WTC11 (cell line): Measurements from ENCODE around the gene OR52D1. TPM values are rescaled to one million over a fixed set of nuclear protein-coding genes. Genes with fewer than 3 reads are reported as not detected.

ENCODE experiments used
- ATAC-seq: fragments of 200-7000 bp; cut with Tn5 transposase; 2 replicates; pipeline ENCODE4 v1.10.0; 2021; ENCODE audit warnings: mild to moderate bottlenecking, moderate library complexity
- Bru-seq: library from RNA; stranded (reverse); fragments of 400-500 nt; gene quantifications from one replicate; lab custom pipeline; 2021; lab: Mats Ljungman, UMichigan
- CTCF ChIA-PET: fragments of 300-600 bp; sonication (Branson Sonifier 250); formaldehyde crosslinking; loops from one replicate; lab custom pipeline; 2021; ENCODE audit warnings: antibody characterized with exemption; lab: Charles Lee
- POLR2A ChIA-PET: fragments of 350-600 bp; sonication (Branson Sonifier 250); formaldehyde crosslinking; loops from one replicate; lab custom pipeline; 2021; ENCODE audit warnings: antibody characterized with exemption; lab: Charles Lee
- DNase-seq: peaks from one replicate; pipeline ENCODE4 v3.0.0; 2021; ENCODE audit warnings: low spot score
- H3K27ac Mint-ChIP-seq: 2 replicates; pipeline ENCODE4 v1.8.0; 2021; ENCODE audit warnings: mixed read lengths
- H3K27me3 Mint-ChIP-seq: 2 replicates; pipeline ENCODE4 v1.8.0; 2021; ENCODE audit warnings: low read depth, mild to moderate bottlenecking, moderate library complexity, mixed read lengths
- H3K36me3 Mint-ChIP-seq: 2 replicates; pipeline ENCODE4 v1.8.0; 2021; ENCODE audit warnings: mixed read lengths
- H3K4me1 Mint-ChIP-seq: 2 replicates; pipeline ENCODE4 v1.8.0; 2022; ENCODE audit warnings: mixed read lengths
- H3K4me3 Mint-ChIP-seq: 2 replicates; pipeline ENCODE4 v1.8.0; 2021; ENCODE audit warnings: mild to moderate bottlenecking, moderate library complexity, mixed read lengths
- H3K9me3 Mint-ChIP-seq: 2 replicates; pipeline ENCODE4 v1.8.0; 2021; ENCODE audit warnings: mixed read lengths
- CREB1 ChIP-seq: sonication (generic); formaldehyde crosslinking; IDR thresholded peaks from 2 replicates; pipeline ENCODE4 v1.8.0; 2023; ENCODE audit warnings: mild to moderate bottlenecking, missing genetic modification reagents
- FOXK1 ChIP-seq: sonication (generic); formaldehyde crosslinking; IDR thresholded peaks from 2 replicates; pipeline ENCODE4 v1.8.0; 2022; ENCODE audit warnings: mild to moderate bottlenecking, moderate library complexity, missing genetic modification reagents
- KAT7 ChIP-seq: sonication (generic); formaldehyde crosslinking; IDR thresholded peaks from 2 replicates; pipeline ENCODE4 v1.8.1; 2023; ENCODE audit warnings: missing genetic modification reagents, mild to moderate bottlenecking, borderline replicate concordance
- MXD4 ChIP-seq: fragments of 250-450 bp; sonication (Bioruptor Pico); IDR thresholded peaks from 2 replicates; pipeline ENCODE4 v1.8.0; 2021; ENCODE audit warnings: mild to moderate bottlenecking, moderate library complexity, borderline replicate concordance
- TEAD1 ChIP-seq: sonication (generic); formaldehyde crosslinking; IDR thresholded peaks from 2 replicates; pipeline ENCODE4 v1.8.0; 2022; ENCODE audit warnings: mild to moderate bottlenecking, missing genetic modification reagents
- TP53 ChIP-seq: sonication (generic); formaldehyde crosslinking; IDR thresholded peaks from 2 replicates; pipeline ENCODE4 v1.8.1; 2023; ENCODE audit warnings: mild to moderate bottlenecking, missing genetic modification reagents
- ZNF219 ChIP-seq: sonication (generic); formaldehyde crosslinking; IDR thresholded peaks from 2 replicates; pipeline ENCODE4 v1.8.0; 2023; ENCODE audit warnings: missing genetic modification reagents, mild to moderate bottlenecking, borderline replicate concordance
- ZNF396 ChIP-seq: fragments of 250-450 bp; sonication (Bioruptor Pico); IDR thresholded peaks from 2 replicates; pipeline ENCODE4 v1.8.0; 2021; ENCODE audit warnings: mild to moderate bottlenecking, moderate library complexity, borderline replicate concordance
- long read RNA-seq, 3 experiments: library from RNA in 1 of 3; library from capped mRNA in 1 of 3; library from polyadenylated mRNA in 1 of 3; unstranded in 2 of 3; stranded (forward) in 1 of 3; transcript quantifications; one replicate each; pipeline ENCODE4 v2.0.0, GENCODE V29; 2021
- total RNA-seq: library from RNA; stranded (reverse); gene quantifications from 3 replicates; pipeline ENCODE4 v1.2.3, GENCODE V29; 2021
- TF ChIP-seq, protein P1 (sequence below): sonication (generic); formaldehyde crosslinking; conservative IDR thresholded peaks from 2 replicates; pipeline ENCODE4 v1.8.1; 2023; ENCODE audit warnings: mild to moderate bottlenecking, low read depth, missing genetic modification reagents, moderate library complexity
- TF ChIP-seq, protein P2 (sequence below): sonication (generic); formaldehyde crosslinking; IDR thresholded peaks from 2 replicates; pipeline ENCODE4 v1.8.0; 2023; ENCODE audit warnings: missing genetic modification reagents, mild to moderate bottlenecking, borderline replicate concordance
- TF ChIP-seq, protein P3 (sequence below): sonication (generic); formaldehyde crosslinking; IDR thresholded peaks from 2 replicates; pipeline ENCODE4 v1.8.1; 2023; ENCODE audit warnings: mild to moderate bottlenecking, missing genetic modification reagents
- TF ChIP-seq, protein P4 (sequence below): sonication (generic); formaldehyde crosslinking; IDR thresholded peaks from 2 replicates; pipeline ENCODE4 v1.8.1; 2022; ENCODE audit warnings: missing genetic modification reagents, borderline replicate concordance
- TF ChIP-seq, protein P5 (sequence below): fragments of 250-450 bp; sonication (Bioruptor Pico); IDR thresholded peaks from 2 replicates; pipeline ENCODE4 v1.9.0; 2021; ENCODE audit warnings: mild to moderate bottlenecking
- TF ChIP-seq, protein P6 (sequence below): fragments of 250-450 bp; sonication (Bioruptor Pico); IDR thresholded peaks from 2 replicates; pipeline ENCODE4 v1.9.0; 2021; ENCODE audit warnings: mild to moderate bottlenecking
- TF ChIP-seq, protein P7 (sequence below): sonication (generic); formaldehyde crosslinking; IDR thresholded peaks from 2 replicates; pipeline ENCODE4 v1.8.0; 2022; ENCODE audit warnings: mild to moderate bottlenecking, missing genetic modification reagents
- TF ChIP-seq, protein P8 (sequence below): sonication (generic); formaldehyde crosslinking; IDR thresholded peaks from 2 replicates; pipeline ENCODE4 v1.8.1; 2023; ENCODE audit warnings: mild to moderate bottlenecking, missing genetic modification reagents, borderline replicate concordance

OR52D1 gene
- total RNA-seq, result not detected in 3 replicates
- Bru-seq, nascent RNA, result not detected
- long read RNA-seq, experiment 1, result 0 reads
- long read RNA-seq, experiment 2, result 0 reads
- long read RNA-seq, experiment 3, result 0 reads

DNA sequence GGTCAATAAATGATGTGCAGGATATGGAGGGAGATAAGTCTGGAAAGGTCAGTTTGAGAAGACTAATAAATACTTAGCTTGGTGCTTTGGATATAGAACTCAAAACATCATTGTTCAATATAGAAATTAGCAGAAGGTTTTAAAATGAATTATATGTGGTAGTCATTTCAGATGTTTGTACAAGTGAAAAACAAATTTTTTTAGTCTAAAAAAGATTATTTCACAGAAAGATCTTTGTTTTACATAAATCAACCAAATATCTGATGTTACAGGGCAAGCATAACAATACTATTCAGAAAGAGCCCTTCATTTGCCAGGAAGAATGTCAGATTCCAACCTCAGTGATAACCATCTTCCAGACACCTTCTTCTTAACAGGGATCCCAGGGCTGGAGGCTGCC, at the start of gene OR52D1:
OR52D1 (plus strand) TSS at position 301 of the 400 bp plus-strand sequence; CDS start at position 323, 22 bp downstream.
- H3K4me3 Mint-ChIP-seq, result no peak within 1 kb of the TSS
- ChIA-PET CTCF (no interaction called here), POLR2A (no interaction called here)
- no peaks in the 10 kb centered on the region for H3K36me3 Mint-ChIP-seq
- ATAC-seq (no peak), DNase-seq (no peak)
- H3K9me3 Mint-ChIP-seq, result no peaks in the 10 kb centered on the region
- H3K4me1 Mint-ChIP-seq, result no peaks in the 10 kb centered on the region
- no peaks in the 10 kb centered on the region; the same call in 1 of the 2 replicates for H3K27me3 Mint-ChIP-seq
- H3K27ac Mint-ChIP-seq, result no peak within 1 kb of the TSS
- TF ChIP-seq, protein P1, sequence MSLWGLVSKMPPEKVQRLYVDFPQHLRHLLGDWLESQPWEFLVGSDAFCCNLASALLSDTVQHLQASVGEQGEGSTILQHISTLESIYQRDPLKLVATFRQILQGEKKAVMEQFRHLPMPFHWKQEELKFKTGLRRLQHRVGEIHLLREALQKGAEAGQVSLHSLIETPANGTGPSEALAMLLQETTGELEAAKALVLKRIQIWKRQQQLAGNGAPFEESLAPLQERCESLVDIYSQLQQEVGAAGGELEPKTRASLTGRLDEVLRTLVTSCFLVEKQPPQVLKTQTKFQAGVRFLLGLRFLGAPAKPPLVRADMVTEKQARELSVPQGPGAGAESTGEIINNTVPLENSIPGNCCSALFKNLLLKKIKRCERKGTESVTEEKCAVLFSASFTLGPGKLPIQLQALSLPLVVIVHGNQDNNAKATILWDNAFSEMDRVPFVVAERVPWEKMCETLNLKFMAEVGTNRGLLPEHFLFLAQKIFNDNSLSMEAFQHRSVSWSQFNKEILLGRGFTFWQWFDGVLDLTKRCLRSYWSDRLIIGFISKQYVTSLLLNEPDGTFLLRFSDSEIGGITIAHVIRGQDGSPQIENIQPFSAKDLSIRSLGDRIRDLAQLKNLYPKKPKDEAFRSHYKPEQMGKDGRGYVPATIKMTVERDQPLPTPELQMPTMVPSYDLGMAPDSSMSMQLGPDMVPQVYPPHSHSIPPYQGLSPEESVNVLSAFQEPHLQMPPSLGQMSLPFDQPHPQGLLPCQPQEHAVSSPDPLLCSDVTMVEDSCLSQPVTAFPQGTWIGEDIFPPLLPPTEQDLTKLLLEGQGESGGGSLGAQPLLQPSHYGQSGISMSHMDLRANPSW (CRISPR knock-in tag), result no peak
- TF ChIP-seq TP53 (CRISPR knock-in tag) (no peak), MXD4 (CRISPR knock-in tag) (no peak), FOXK1 (no peak), KAT7 (CRISPR knock-in tag) (no peak), CREB1 (CRISPR knock-in tag) (no peak), TEAD1 (CRISPR knock-in tag) (no peak), ZNF219 (CRISPR knock-in tag) (no peak), ZNF396 (CRISPR knock-in tag) (no peak)
- TF ChIP-seq, protein P2, sequence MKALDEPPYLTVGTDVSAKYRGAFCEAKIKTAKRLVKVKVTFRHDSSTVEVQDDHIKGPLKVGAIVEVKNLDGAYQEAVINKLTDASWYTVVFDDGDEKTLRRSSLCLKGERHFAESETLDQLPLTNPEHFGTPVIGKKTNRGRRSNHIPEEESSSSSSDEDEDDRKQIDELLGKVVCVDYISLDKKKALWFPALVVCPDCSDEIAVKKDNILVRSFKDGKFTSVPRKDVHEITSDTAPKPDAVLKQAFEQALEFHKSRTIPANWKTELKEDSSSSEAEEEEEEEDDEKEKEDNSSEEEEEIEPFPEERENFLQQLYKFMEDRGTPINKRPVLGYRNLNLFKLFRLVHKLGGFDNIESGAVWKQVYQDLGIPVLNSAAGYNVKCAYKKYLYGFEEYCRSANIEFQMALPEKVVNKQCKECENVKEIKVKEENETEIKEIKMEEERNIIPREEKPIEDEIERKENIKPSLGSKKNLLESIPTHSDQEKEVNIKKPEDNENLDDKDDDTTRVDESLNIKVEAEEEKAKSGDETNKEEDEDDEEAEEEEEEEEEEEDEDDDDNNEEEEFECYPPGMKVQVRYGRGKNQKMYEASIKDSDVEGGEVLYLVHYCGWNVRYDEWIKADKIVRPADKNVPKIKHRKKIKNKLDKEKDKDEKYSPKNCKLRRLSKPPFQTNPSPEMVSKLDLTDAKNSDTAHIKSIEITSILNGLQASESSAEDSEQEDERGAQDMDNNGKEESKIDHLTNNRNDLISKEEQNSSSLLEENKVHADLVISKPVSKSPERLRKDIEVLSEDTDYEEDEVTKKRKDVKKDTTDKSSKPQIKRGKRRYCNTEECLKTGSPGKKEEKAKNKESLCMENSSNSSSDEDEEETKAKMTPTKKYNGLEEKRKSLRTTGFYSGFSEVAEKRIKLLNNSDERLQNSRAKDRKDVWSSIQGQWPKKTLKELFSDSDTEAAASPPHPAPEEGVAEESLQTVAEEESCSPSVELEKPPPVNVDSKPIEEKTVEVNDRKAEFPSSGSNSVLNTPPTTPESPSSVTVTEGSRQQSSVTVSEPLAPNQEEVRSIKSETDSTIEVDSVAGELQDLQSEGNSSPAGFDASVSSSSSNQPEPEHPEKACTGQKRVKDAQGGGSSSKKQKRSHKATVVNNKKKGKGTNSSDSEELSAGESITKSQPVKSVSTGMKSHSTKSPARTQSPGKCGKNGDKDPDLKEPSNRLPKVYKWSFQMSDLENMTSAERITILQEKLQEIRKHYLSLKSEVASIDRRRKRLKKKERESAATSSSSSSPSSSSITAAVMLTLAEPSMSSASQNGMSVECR (CRISPR knock-in tag), result no peak
- TF ChIP-seq, protein P3, sequence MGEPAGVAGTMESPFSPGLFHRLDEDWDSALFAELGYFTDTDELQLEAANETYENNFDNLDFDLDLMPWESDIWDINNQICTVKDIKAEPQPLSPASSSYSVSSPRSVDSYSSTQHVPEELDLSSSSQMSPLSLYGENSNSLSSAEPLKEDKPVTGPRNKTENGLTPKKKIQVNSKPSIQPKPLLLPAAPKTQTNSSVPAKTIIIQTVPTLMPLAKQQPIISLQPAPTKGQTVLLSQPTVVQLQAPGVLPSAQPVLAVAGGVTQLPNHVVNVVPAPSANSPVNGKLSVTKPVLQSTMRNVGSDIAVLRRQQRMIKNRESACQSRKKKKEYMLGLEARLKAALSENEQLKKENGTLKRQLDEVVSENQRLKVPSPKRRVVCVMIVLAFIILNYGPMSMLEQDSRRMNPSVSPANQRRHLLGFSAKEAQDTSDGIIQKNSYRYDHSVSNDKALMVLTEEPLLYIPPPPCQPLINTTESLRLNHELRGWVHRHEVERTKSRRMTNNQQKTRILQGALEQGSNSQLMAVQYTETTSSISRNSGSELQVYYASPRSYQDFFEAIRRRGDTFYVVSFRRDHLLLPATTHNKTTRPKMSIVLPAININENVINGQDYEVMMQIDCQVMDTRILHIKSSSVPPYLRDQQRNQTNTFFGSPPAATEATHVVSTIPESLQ (CRISPR knock-in tag), result no peak
- TF ChIP-seq, protein P4, sequence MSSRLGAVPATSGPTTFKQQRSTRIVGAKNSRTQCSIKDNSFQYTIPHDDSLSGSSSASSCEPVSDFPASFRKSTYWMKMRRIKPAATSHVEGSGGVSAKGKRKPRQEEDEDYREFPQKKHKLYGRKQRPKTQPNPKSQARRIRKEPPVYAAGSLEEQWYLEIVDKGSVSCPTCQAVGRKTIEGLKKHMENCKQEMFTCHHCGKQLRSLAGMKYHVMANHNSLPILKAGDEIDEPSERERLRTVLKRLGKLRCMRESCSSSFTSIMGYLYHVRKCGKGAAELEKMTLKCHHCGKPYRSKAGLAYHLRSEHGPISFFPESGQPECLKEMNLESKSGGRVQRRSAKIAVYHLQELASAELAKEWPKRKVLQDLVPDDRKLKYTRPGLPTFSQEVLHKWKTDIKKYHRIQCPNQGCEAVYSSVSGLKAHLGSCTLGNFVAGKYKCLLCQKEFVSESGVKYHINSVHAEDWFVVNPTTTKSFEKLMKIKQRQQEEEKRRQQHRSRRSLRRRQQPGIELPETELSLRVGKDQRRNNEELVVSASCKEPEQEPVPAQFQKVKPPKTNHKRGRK (CRISPR knock-in tag), result no peak
- TF ChIP-seq, protein P5, sequence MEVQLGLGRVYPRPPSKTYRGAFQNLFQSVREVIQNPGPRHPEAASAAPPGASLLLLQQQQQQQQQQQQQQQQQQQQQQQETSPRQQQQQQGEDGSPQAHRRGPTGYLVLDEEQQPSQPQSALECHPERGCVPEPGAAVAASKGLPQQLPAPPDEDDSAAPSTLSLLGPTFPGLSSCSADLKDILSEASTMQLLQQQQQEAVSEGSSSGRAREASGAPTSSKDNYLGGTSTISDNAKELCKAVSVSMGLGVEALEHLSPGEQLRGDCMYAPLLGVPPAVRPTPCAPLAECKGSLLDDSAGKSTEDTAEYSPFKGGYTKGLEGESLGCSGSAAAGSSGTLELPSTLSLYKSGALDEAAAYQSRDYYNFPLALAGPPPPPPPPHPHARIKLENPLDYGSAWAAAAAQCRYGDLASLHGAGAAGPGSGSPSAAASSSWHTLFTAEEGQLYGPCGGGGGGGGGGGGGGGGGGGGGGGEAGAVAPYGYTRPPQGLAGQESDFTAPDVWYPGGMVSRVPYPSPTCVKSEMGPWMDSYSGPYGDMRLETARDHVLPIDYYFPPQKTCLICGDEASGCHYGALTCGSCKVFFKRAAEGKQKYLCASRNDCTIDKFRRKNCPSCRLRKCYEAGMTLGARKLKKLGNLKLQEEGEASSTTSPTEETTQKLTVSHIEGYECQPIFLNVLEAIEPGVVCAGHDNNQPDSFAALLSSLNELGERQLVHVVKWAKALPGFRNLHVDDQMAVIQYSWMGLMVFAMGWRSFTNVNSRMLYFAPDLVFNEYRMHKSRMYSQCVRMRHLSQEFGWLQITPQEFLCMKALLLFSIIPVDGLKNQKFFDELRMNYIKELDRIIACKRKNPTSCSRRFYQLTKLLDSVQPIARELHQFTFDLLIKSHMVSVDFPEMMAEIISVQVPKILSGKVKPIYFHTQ (CRISPR knock-in tag), result no peak
- TF ChIP-seq, protein P6, sequence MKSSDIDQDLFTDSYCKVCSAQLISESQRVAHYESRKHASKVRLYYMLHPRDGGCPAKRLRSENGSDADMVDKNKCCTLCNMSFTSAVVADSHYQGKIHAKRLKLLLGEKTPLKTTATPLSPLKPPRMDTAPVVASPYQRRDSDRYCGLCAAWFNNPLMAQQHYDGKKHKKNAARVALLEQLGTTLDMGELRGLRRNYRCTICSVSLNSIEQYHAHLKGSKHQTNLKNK (CRISPR knock-in tag), result no peak
- TF ChIP-seq, protein P7, sequence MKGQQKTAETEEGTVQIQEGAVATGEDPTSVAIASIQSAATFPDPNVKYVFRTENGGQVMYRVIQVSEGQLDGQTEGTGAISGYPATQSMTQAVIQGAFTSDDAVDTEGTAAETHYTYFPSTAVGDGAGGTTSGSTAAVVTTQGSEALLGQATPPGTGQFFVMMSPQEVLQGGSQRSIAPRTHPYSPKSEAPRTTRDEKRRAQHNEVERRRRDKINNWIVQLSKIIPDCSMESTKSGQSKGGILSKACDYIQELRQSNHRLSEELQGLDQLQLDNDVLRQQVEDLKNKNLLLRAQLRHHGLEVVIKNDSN (CRISPR knock-in tag), result no peak
- TF ChIP-seq, protein P8, sequence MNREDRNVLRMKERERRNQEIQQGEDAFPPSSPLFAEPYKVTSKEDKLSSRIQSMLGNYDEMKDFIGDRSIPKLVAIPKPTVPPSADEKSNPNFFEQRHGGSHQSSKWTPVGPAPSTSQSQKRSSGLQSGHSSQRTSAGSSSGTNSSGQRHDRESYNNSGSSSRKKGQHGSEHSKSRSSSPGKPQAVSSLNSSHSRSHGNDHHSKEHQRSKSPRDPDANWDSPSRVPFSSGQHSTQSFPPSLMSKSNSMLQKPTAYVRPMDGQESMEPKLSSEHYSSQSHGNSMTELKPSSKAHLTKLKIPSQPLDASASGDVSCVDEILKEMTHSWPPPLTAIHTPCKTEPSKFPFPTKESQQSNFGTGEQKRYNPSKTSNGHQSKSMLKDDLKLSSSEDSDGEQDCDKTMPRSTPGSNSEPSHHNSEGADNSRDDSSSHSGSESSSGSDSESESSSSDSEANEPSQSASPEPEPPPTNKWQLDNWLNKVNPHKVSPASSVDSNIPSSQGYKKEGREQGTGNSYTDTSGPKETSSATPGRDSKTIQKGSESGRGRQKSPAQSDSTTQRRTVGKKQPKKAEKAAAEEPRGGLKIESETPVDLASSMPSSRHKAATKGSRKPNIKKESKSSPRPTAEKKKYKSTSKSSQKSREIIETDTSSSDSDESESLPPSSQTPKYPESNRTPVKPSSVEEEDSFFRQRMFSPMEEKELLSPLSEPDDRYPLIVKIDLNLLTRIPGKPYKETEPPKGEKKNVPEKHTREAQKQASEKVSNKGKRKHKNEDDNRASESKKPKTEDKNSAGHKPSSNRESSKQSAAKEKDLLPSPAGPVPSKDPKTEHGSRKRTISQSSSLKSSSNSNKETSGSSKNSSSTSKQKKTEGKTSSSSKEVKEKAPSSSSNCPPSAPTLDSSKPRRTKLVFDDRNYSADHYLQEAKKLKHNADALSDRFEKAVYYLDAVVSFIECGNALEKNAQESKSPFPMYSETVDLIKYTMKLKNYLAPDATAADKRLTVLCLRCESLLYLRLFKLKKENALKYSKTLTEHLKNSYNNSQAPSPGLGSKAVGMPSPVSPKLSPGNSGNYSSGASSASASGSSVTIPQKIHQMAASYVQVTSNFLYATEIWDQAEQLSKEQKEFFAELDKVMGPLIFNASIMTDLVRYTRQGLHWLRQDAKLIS (CRISPR knock-in tag), result no peak
